MM.1S (cell line): Measurements from ENCODE around the gene SRSF7.

Experiments
- DNase-seq: peaks from one replicate; pipeline ENCODE4 v3.0.0-alpha.2; 2015
- H2AFZ ChIP-seq: fragments of 300-600 bp; sonication (generic); 2 replicates; pipeline ENCODE4 v1.6.0; 2016; ENCODE audit warnings: antibody characterized with exemption, low read length
- H3F3A ChIP-seq: fragments of 300-600 bp; sonication (generic); 2 replicates; pipeline ENCODE4 v1.6.1; 2016; ENCODE audit warnings: mild to moderate bottlenecking, antibody characterized with exemption, low read length, moderate library complexity, mixed read lengths; ENCODE audit not compliant: insufficient read depth
- H3K27ac ChIP-seq: fragments of 300-600 bp; sonication (generic); 2 replicates; pipeline ENCODE4 v1.5.1; 2016; ENCODE audit warnings: mild to moderate bottlenecking, low read length
- H3K27me3 ChIP-seq: fragments of 300-600 bp; sonication (generic); replicated peaks from 2 replicates; pipeline ENCODE4 v1.6.0; 2016; ENCODE audit warnings: low read length; ENCODE audit not compliant: insufficient read depth
- H3K36me3 ChIP-seq: fragments of 300-600 bp; sonication (generic); replicated peaks from 2 replicates; pipeline ENCODE4 v1.6.1; 2016; ENCODE audit warnings: mild to moderate bottlenecking, low read length, mixed read lengths; ENCODE audit not compliant: insufficient read depth
- H3K4me1 ChIP-seq: fragments of 300-600 bp; sonication (generic); 2 replicates; pipeline ENCODE4 v1.6.1; 2016; ENCODE audit warnings: low read length, mixed read lengths
- H3K4me2 ChIP-seq: fragments of 300-600 bp; sonication (generic); 2 replicates; pipeline ENCODE4 v1.6.0; 2016; ENCODE audit warnings: low read depth, low read length
- H3K4me3 ChIP-seq: fragments of 300-600 bp; sonication (generic); 2 replicates; pipeline ENCODE4 v1.5.1; 2016; ENCODE audit warnings: low read length, mixed read lengths
- H3K79me2 ChIP-seq: fragments of 300-600 bp; sonication (generic); 2 replicates; pipeline ENCODE4 v1.6.1; 2016; ENCODE audit warnings: mixed run types, low read length, mixed read lengths
- H3K9ac ChIP-seq: fragments of 300-600 bp; sonication (generic); 2 replicates; pipeline ENCODE4 v1.6.1; 2016; ENCODE audit warnings: low read length, mixed read lengths
- H3K9me2 ChIP-seq: fragments of 300-600 bp; sonication (generic); replicated peaks from 2 replicates; pipeline ENCODE4 v1.6.1; 2016; ENCODE audit warnings: mild to moderate bottlenecking, low read length, mixed read lengths; ENCODE audit not compliant: insufficient read depth
- H3K9me3 ChIP-seq: fragments of 300-600 bp; sonication (generic); replicated peaks from 2 replicates; pipeline ENCODE4 v1.6.1; 2016; ENCODE audit warnings: mild to moderate bottlenecking, low read length, mixed read lengths; ENCODE audit not compliant: insufficient read depth
- H4K20me1 ChIP-seq: fragments of 300-600 bp; sonication (generic); 2 replicates; pipeline ENCODE4 v1.6.1; 2016; ENCODE audit warnings: mild to moderate bottlenecking, low read length, moderate library complexity, mixed read lengths; ENCODE audit not compliant: insufficient read depth
- CTCF ChIP-seq: fragments of 300-600 bp; sonication (generic); IDR thresholded peaks from 2 replicates; pipeline ENCODE4 v1.5.1; 2016; ENCODE audit warnings: antibody characterized with exemption, low read length, mixed read lengths
- EZH2 ChIP-seq: fragments of 300-600 bp; sonication (generic); optimal IDR thresholded peaks from 2 replicates; pipeline ENCODE3; 2017; ENCODE audit warnings: low read depth, mild to moderate bottlenecking, antibody characterized with exemption, low read length, mixed read lengths
- EZH2phosphoT487 ChIP-seq: fragments of 300-600 bp; sonication (generic); IDR thresholded peaks from 2 replicates; pipeline ENCODE4 v1.6.1; 2018; ENCODE audit warnings: antibody characterized with exemption, low read length

The SRSF7 gene

GRCh38 chr2:38735999-38736320 is 15.2 kb downstream of the SRSF7 start:
- Histone ChIP-seq H3K27me3 (no peaks in the 10 kb centered on the region), H3K4me1 (peaks cover 36% of the 10 kb centered on the region), H3K9me3 (no peaks in the 10 kb centered on the region), H3K4me3 (no peak overlapping the region), H3K79me2 (0 out of 2 replicates have a peak, but pooled peaks cover 2% of the 10 kb centered on the region), H3K9me2 (no peaks in the 10 kb centered on the region), H4K20me1 (no peaks in the 10 kb centered on the region), H3K36me3 (no peaks in the 10 kb centered on the region), H3K4me2 (peak overlapping the region; percentile 28; the same call in 1 of the 2 replicates), H3K27ac (peak overlapping the region; percentile 47; the same call in 1 of the 2 replicates), H3K9ac (no peak overlapping the region; the same call in 1 of the 2 replicates), H2AFZ (no peak overlapping the region), H3F3A (peaks cover 29% of the 10 kb centered on the region)
- no peak for DNase-seq
- TF ChIP-seq CTCF (no peak), EZH2 (no peak), EZH2phosphoT487 (no peak)

DNA sequence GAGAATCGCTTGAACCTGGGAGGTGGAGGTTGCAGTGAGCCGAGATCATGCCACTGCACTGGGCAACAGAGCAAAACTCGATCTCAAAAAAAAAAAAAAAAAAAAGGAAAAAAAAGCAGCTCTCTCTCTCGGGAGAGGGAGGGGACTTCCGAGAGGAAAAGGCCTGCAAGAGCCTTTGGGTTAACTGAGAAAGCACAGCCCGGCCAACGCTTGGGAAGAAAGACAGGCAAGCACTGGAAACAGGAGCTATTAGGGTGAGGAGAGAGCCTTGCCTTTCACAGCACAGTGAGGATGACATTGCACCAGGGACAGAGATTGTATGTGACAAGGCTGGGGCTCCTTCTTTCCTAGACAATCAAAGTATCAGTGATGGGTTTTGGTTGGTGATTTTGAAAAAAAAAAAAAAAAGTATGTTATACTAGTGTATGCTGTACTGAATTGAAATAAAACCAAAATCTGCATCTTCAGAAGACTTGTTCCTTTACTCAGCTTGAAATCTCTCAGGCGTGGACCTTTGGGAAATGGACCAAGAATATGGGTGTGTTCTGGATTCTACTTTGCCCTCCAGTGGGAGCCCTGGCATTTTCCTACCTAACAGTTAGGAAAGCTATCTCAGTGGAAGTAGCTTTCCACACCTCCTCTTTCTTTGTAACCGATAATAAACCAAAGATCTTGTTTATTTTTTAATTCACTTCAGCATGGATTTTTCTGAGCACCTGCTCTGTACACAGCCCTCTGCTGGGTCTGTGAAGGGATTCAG is 16.7 kb downstream of the SRSF7 start:
- Histone ChIP-seq H3F3A (peaks cover 26% of the 10 kb centered on the region), H3K79me2 (0 out of 2 replicates have a peak, but pooled peaks cover 2% of the 10 kb centered on the region), H3K9ac (no peak overlapping the region), H3K4me3 (no peak overlapping the region), H3K36me3 (no peaks in the 10 kb centered on the region), H4K20me1 (no peaks in the 10 kb centered on the region), H3K27me3 (no peaks in the 10 kb centered on the region), H3K27ac (peak overlapping the region; percentile 5; the same call in 1 of the 2 replicates), H3K4me2 (no peak overlapping the region), H2AFZ (no peak overlapping the region), H3K4me1 (peaks cover 40% of the 10 kb centered on the region), H3K9me3 (no peaks in the 10 kb centered on the region), H3K9me2 (no peaks in the 10 kb centered on the region)
- DNase-seq = no peak
- TF ChIP-seq EZH2phosphoT487 = no peak
- TF ChIP-seq EZH2 = no peak
- TF ChIP-seq CTCF = no peak

DNA sequence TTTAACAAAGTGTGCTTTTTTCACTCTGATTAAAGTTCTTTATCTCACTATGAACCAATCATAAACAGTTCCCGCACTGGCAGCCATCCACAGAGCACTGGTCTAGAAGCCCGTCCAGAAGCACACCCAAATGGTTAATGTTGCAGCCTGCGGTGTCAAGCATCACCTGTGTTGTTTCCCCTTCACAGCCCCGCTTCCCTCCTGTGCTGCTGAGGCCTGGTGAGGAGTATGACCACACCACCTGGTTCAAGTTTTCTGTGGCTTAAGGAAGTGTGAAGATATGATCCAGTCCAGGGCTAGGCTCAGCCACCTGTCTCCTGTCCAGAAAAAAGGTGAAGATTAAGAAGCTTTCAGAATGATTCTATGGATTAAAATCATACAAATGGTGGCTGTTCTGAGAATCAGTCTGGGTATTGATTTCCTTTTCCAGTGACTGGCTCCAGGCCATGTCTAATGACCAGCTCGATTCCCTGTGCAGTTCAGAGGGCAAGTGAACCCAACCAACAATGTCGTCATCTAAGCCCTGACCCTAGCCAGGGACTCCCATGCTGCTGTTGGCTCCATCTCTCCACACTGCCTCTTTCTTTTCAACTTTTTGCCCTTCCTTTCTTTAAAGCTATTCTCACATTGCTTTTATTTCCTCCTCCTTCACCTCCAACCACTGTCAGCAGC is 17.7 kb downstream of the SRSF7 start:
- Histone ChIP-seq H3K9ac (no peak overlapping the region), H3F3A (peaks cover 23% of the 10 kb centered on the region), H3K4me2 (peak overlapping the region; percentile 17; the same call in 1 of the 2 replicates), H4K20me1 (no peaks in the 10 kb centered on the region), H3K27me3 (no peaks in the 10 kb centered on the region), H3K27ac (peak overlapping the region; percentile 79), H3K4me3 (no peak overlapping the region), H3K9me3 (no peaks in the 10 kb centered on the region), H3K79me2 (0 out of 2 replicates have a peak, but pooled peaks cover 2% of the 10 kb centered on the region), H3K9me2 (no peaks in the 10 kb centered on the region), H3K4me1 (peaks cover 42% of the 10 kb centered on the region), H3K36me3 (no peaks in the 10 kb centered on the region), H2AFZ (no peak overlapping the region)
- TF ChIP-seq EZH2 (no peak), EZH2phosphoT487 (no peak), CTCF (no peak)
- DNase-seq = peak; percentile 88
